HFFc6 (cell line): Measurements from ENCODE around the gene ERBB3. TPM values are rescaled to one million over a fixed set of nuclear protein-coding genes. Genes with fewer than 3 reads are reported as not detected.

Experiments
- DNase-seq: peaks from one replicate; pipeline ENCODE4 v3.0.0-alpha.2; 2018
- H3K27ac Mint-ChIP-seq: 2 replicates; pipeline ENCODE4 v1.8.0; 2020; ENCODE audit warnings: mild to moderate bottlenecking, mixed read lengths
- H3K27me3 Mint-ChIP-seq: 2 replicates; pipeline ENCODE4 v1.8.0; 2021; ENCODE audit warnings: mild to moderate bottlenecking, moderate library complexity, mixed read lengths; ENCODE audit not compliant: insufficient read depth
- H3K36me3 Mint-ChIP-seq: 2 replicates; pipeline ENCODE4 v1.8.0; 2021; ENCODE audit warnings: low read depth, mixed read lengths
- H3K4me1 Mint-ChIP-seq: 2 replicates; pipeline ENCODE4 v1.8.0; 2020; ENCODE audit warnings: low read depth, mixed read lengths
- H3K4me3 Mint-ChIP-seq: 2 replicates; pipeline ENCODE4 v1.8.0; 2020; ENCODE audit warnings: mild to moderate bottlenecking, moderate library complexity, mixed read lengths
- H3K9me3 Mint-ChIP-seq: 2 replicates; pipeline ENCODE4 v1.8.0; 2020; ENCODE audit warnings: mild to moderate bottlenecking, mixed read lengths
- CTCF ChIP-seq: fragments of 200-600 bp; sonication (generic); IDR thresholded peaks from 2 replicates; pipeline ENCODE4 v1.5.0; 2021; ENCODE audit warnings: antibody characterized with exemption, mild to moderate bottlenecking
- total RNA-seq, 6 experiments: library from RNA; stranded (reverse); fragmentation: NEBNext Ultra II Directional; extraction: Animal tissue kit (Norgen Biotek cat#: 25700); gene quantifications; 2 replicates in 1 of 6; 3 replicates in 5 of 6; pipeline ENCODE4 v1.2.3, GENCODE V29; 2021

Gene ERBB3
- total RNA-seq, 6 experiments from 2014 or later, result 1.0 to 2.5 (median 1.8) TPM

GRCh38 chr12:56143870-56144269 is 63.9 kb downstream of the ERBB3 start:
- Mint-ChIP-seq H3K27ac (no peak overlapping the region), H3K4me1 (peaks cover 7% of the 10 kb centered on the region), H3K36me3 (peaks cover 40% of the 10 kb centered on the region), H3K9me3 (no peaks in the 10 kb centered on the region), H3K4me3 (no peak overlapping the region), H3K27me3 (no peaks in the 10 kb centered on the region; the same call in 1 of the 2 replicates)
- DNase-seq, result no peak
- TF ChIP-seq CTCF, result no peak

- Mint-ChIP-seq H3K9me3 (no peaks in the 10 kb centered on the region), H3K36me3 (peaks cover 35% of the 10 kb centered on the region), H3K4me3 (no peak overlapping the region), H3K4me1 (peaks cover 10% of the 10 kb centered on the region), H3K27me3 (no peaks in the 10 kb centered on the region; the same call in 1 of the 2 replicates), H3K27ac (no peak overlapping the region)
- DNase-seq, result no peak
- TF ChIP-seq CTCF, result no peak
Observed at GRCh38 chr12:56145217-56145616, 65.3 kb downstream of the ERBB3 start.

- no peak overlapping the region for H3K4me3 Mint-ChIP-seq
- no peaks in the 10 kb centered on the region for H3K9me3 Mint-ChIP-seq
- TF ChIP-seq CTCF, result no peak
- peaks cover 24% of the 10 kb centered on the region for H3K36me3 Mint-ChIP-seq
- no peak for DNase-seq
- peaks cover 25% of the 10 kb centered on the region for H3K4me1 Mint-ChIP-seq
- no peak overlapping the region for H3K27ac Mint-ChIP-seq
- peaks cover 2% of the 10 kb centered on the region for H3K27me3 Mint-ChIP-seq
Observed at GRCh38 chr12:56146492-56147460, 66.8 kb downstream of the ERBB3 start.

- H3K9me3 Mint-ChIP-seq, result no peaks in the 10 kb centered on the region
- DNase-seq, result peak; percentile 34
- H3K4me1 Mint-ChIP-seq, result peaks cover 38% of the 10 kb centered on the region
- peaks cover 8% of the 10 kb centered on the region for H3K36me3 Mint-ChIP-seq
- no peak for TF ChIP-seq CTCF
- H3K27ac Mint-ChIP-seq, result peak overlapping the region; percentile 61
- H3K4me3 Mint-ChIP-seq, result peak overlapping the region; percentile 97
- peaks cover 2% of the 10 kb centered on the region for H3K27me3 Mint-ChIP-seq
Observed at GRCh38 chr12:56150563-56150962, 70.6 kb downstream of the ERBB3 start.

GRCh38 chr12:56151672-56152131 is 71.7 kb downstream of the ERBB3 start:
- TF ChIP-seq CTCF, result peak; percentile 74
- DNase-seq, result no peak
- no peaks in the 10 kb centered on the region for H3K9me3 Mint-ChIP-seq
- H3K27me3 Mint-ChIP-seq, result peaks cover 2% of the 10 kb centered on the region
- peaks cover 38% of the 10 kb centered on the region for H3K4me1 Mint-ChIP-seq
- peak overlapping the region; percentile 93 for H3K27ac Mint-ChIP-seq
- H3K4me3 Mint-ChIP-seq, result peak overlapping the region; percentile 97
- H3K36me3 Mint-ChIP-seq, result peaks cover 12% of the 10 kb centered on the region
